ENCODE results near the gene RASA3.

Gene RASA3

DNA sequence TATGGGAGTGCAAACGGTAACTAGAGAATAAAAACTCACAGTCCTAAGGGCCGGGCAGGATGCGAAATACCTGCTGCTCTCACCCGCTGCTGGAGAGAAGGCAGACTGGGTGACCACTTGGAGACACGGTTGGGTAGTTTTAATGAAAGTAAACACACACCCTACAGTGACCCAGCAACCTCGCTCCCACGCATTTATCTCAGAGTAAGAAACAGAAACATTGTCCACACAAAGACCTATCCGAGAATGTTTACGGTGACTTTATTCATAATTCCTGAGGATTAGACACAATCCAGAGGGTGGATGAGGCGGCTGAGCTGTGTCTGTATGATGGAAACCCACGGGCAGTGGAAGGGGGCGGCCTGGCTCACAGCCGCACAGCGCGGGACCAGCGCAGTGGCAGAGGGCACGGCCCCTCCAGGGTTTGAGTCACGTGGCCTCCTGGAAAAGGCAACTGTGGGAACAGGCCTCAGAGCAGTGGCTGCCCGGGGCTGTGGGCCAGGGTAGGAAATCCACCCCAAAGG, 85.0 kb downstream of the RASA3 start:
- DNase-seq, result no peak

DNA sequence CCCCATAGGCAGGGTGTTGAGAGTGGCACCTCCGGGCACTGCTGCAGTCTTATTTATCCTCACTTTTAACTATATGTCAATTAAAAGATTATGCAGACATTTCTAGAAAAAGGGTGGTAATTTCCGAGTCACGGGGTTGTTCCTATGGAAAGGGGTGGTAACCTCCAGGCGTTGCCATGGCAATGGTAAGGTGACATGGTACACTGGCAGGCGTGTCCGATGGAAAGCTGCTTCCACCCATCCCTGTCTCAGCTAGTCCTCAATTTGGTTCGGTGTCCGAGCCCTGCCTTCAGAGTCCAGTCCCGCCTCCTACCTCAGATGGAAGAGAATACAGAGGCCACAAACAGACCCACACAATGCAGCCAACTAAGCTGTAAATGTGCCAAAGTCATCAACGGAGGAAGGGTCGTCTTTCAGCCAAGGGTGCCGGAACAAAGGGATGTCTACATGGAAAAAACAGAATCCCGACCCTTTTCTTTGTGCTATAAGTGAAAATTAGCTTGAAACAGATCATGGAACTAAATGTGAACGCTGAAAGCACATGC, 85.9 kb downstream of the RASA3 start:
- DNase-seq, result no peak

DNA sequence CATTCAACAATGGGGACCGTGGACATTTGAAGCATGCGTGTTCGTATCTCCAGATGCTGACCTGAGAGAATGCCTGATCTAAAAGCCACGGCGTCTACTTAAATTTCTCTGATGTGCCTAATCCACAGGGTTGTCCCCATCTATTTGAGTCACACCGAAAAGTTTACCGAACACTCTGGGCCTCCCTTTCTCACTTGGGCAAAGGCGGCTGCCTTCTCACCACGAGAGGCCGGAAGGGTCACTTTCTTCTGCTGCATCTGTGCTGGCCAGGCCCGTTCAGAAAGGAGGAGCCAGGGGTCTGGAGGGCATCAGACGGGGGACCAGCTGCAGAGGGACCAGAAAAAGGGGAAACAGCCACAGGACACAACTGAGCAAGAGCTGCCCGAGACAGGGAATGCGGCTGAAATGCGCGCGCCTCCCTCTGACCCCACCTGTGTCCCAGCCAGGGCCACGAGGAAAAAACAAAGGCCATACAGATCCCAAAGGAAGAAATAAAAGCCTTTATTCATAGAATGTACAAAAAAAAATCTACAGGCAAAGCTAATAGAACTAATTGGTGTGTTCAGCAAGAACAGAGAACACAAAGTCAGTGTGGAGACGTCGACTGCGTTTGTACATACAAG, 87.2 kb downstream of the RASA3 start:
- DNase-seq, result no peak

DNA sequence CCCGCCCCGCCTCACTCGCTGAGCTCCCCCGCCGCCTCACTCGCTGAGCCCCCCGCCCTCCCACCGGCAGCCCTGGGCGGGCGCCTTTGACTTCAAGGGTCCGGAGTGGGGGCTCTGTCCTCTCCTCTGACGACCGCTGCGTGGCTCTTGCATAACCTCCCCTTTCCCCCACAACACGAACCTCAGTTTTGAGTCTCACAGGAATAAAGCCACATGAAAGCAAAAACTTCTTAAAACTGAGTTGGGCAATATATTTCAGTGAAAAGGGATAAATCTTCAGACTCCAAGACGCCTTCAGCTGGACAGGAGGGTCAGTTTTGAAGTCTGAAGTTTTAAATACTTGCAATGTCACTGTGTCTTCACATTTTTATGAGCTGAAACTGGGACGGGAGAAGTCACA, 87.9 kb downstream of the RASA3 start:
- DNase-seq, result peak; percentile 44

DNA sequence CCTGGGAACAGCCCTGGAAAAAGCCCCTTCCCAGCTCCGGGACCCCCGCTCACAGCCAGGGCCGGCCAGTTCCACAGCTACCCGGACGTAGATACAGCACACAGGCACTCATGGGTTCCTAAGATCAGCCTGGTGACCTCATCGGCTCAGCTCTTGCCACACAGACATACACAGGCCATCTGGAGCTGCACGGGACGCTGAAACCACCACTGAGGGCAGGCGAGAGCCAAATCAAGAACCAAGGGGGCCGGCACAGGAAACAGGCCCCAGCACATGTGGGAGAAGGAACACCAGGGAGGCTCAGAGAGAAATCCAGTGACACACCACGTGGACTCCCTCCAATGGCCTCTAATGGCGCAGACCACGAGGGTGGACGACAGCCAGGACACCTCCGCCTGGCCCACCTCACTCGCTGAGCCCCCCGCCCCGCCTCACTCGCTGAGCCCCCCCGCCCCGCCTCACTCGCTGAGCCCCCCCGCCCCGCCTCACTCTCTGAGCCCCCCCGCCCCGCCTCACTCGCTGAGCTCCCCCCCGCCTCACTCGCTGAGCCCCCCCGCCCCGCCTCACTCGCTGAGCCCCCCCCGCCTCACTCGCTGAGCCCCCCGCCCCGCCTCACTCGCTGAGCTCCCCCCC, 88.9 kb downstream of the RASA3 start:
- no peak for DNase-seq

DNA sequence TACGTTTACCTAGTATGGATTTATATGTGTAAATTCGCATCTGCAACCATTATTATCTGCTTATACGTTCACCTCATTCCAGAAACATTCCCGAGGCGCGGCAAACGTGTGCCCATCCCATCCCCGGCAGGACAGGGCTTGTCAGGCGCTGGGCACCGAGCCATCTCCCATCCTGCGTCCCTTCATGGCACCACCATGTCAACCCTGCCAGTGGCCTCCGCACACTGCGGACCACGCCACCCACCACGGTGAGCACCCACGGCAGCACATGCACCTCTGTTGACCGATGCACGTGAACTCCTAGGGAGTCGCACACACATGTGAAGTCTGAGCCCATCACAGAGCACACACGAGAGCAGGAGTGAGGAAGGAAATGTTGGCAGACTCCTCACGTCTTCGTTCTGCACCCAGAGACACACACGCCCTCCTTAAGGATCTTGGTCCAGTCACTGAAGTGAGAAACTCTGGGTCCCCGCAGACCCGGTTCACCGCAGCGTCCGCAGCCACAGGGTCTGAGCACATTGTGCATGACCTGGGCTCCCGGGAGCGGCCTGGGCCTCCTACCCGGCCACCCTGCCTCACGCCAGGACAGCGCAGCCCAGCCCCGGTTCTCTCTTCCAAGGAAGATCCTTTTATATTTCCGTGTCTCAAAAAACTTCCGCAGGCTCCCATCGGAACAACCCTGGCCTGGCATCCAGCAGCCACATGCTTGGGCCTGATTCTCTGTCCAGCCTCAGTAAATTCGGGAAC, 90.2 kb downstream of the RASA3 start:
- DNase-seq, result no peak

DNA sequence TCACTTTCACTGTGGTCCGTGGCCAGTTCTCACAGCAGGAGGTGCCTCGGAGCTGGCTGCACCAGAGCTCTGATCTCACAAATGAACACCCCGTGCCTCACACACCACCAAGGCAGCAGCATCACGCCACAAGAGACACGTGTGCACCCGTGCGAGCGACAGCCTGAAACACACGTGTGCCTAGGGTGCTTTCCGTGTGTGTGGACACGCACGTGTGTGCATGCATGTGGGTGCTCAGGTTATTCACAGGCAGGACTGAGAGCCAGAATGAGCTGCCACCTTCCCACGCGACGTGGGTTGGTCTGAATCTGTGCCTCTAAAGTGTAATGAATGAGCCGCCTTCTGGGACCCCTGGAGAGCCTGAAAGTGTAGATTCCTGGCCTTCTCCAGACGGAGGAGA, 90.9 kb downstream of the RASA3 start:
- DNase-seq, result no peak

DNA sequence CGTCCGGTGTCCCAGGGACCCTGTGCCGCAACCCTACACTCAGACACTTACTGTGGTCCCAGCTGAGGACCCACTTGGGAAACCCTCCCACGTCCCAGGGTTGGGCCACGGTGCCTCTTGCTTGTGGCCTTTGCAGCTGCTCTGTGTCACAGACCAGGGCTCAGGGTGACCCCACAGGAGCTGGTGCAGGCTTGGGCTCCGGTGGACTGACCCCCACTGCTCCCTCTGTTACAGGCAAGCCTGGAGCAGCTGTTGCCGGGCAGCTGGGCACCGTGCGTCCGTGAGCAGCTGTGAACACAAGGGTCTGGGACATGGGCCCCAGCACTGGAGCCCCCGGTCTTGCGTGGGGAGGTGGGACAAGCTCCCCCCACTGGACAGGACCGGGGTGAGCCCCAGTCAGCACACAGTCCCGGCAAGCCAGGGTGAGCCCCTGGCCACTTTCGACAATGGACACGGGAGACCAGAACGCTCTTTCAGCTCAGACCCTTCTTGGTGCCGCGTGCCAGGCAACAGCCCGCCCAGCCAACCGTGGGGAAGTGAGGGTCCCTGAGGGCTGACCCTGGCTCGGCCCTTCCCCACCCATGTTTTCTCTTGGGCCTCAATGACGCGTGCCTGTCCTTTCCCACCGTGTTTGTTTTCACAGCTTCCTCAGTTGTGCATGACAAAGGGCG, 92.8 kb downstream of the RASA3 start:
- no peak for DNase-seq

DNA sequence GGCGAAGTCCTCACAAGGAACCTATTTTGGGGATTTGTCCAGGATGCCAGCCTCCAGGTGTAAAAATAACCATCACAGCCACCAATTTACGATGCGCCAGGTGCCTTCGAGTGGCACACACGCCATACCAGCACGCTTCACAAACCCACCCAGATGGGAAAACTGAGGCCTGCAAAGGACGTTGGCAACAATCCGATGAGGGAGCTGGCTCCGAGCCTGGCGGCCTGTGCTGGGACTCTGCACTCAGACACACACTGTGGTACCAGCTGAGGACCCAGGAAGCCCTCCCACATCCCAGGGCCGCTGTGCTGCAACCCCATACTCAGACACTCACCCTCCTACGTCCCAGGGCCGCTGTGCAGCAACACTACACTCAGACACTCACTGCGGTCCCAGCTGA, 93.5 kb downstream of the RASA3 start:
- no peak for DNase-seq

DNA sequence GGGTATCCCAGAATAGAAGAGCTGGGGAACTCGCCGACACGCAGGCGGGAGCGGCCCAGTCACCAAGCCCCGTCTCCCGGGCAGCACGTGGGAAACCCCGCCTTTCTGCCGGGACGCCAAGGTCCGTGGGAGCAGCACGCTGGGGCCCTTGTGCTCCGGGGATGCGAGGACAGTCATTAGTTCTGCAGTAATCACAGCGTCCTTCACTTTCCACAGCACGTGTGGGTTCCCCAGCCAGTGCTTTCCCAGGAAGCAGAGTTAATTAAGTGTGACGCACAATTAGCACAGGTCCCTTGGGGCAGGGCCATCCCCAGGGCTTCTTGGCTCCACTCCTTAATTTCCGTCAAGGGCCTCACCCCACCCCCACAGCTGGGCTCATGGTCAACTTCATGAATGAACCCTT, 94.2 kb downstream of the RASA3 start:
- no peak for DNase-seq

DNA sequence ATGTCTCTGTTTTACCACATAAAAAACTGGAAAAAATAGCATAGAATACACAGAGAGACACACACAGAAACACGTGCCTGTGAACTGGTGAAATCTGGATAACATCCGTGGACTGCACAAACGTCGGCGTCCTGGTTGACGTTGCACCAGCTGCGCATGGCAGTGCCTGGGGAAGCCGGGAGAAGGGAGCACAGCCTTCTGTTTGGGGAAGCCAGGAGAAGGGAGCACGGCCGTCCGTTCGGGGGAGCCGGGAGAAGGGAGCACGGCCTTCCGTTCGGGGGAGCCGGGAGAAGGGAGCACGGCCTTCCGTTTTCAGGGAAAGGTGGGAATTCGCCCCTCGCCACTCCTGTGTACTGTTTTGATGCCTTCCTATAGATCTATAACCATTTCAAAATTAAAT, 94.7 kb downstream of the RASA3 start:
- no peak for DNase-seq

DNA sequence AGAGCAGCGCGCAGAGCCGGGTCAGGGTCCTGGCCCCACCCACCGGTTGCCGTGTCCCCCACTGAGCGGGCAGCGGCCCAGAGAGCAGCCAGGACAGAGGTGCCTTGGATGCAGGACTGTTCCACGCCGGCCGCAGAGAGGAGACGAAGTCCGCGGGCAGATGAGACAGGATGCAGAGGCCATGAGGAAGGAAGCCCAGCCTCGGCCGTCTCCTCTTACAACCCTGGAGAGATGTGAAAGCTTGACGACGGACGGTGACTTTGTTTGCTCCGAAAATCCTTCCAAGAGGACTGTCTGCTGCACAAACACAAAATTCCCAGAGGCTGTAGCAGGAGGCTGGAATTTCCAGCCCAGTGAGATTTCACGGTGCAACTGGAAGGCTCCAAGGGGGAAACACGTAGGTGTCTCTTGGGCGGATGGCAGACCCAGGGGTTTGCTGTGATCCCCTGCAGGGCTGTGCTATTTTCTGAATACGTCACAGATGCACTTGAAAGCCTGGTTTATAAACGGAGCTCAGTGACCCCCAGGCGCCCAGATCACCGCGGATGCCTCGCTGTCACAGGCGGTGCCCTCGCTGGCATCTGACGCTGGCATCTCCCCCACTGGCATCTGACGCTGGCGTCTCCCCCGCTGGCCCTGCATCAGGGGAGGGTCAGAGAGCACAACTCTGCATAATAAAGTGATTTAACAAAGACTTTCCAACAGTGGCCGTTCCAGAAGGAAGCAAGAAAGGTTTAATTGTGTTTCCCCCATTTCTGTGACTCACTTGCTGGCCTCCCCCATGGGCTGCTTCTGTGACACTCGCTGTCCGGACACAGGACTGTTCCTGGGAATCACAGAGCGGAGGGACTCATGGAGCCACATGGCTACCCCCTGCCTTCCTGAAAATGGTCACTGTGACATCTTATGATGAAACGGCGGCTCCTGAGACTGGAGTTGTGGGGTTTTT, 96.6 kb downstream of the RASA3 start:
- no peak for DNase-seq

DNA sequence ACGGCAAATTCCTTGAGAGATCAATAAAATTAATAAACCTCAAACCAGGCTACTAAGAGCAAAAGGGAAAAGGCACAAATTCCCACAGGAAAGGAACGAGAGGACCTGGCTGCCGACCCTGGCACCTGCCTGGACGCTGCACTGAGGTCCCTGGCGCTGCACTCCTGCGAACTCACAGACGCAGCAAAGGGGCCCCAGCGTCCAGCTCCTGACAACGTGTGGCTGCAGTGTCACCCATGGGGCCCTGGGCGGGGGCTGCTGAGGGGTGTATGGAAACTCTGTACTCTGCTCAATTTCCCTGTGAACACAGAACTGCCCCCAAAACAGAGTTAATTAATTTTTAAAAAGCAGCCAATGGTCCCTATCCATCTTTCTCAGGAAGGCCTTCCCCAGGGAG, 97.2 kb downstream of the RASA3 start:
- no peak for DNase-seq

DNA sequence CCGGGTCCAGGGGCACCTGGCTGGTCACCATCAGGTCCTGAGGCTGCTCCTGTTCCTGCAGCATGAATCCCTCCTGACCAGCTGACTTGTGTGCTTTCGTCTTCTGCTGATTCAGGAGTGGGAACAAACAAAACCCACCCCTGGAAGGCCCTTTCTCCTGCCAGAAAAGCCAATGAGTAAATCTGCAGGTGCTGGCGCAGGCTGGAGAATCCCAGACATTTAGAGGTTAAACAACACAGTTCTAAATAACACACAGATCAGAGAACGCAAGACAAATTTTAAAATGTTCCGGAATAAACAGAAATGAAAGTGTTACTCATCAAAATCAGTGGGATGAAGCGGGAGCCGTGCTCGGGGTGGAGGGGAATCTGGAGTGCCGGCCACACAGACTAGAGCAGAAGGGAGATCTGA, 97.9 kb downstream of the RASA3 start:
- DNase-seq, result no peak

DNA sequence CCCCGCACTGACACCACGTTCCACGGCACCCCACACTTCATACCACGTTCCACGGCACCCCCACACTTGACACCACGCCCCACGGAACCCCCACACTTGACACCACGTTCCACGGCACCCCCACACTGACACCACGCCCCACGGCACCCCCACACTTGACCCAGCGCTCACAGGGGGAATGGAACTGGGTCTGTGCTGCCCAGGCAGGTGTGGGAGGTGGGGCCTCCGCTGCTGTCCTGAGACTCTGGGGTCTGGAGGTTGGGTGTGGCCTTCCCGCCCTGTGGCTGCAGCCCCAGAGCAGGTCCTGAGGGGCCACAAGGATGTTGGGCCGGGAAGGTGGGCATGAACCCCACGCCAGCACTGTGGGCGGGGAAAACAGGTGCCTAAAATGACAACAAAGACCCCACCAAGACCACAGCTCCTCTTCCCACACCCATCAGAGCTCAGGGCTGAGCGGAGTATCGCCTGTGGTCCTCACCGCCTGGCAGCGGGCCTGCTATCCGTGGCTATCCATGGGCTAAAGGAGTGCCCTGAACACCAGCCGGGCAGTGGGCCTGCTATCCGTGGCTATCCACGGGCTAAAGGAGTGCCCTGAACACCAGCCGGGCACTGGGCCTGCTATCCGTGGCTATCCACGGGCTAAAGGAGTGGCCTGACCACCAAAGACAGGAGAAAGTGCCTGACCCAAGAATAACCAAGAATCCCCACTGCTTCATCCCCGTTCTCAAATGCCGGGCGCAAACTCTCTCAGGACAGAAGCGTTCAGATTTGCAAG, 98.7 kb downstream of the RASA3 start:
- no peak for DNase-seq

DNA sequence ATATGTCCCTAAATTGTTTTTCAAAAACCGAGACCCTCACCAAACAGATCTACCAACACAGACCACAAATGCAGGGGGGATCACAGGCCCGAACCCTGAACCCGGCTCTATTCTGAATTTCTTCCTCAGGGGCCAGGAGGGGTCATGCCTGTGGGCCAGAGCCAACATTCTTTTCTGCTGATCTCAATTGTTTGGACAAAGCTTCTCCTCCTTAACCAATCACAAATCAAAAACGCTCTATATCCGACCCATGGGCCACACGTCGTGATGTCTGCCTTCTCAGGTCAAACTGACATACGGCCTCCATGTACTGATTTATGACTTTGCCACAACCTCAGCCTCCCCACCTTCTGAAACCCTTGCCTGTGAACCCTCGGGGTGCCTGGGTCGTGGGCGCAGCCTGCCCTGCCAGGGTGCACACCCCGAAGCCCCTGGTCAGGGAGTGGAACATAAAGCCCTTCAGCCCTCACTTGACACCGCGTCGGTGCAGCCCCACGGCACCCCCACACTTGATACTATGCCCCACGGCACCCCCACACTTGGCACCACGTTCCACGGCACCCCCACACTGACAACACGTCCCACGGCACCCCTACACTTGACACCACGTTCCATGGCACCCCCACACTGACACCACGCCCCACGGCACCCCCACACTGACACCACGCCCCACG, 100.2 kb downstream of the RASA3 start:
- DNase-seq, result no peak

DNA sequence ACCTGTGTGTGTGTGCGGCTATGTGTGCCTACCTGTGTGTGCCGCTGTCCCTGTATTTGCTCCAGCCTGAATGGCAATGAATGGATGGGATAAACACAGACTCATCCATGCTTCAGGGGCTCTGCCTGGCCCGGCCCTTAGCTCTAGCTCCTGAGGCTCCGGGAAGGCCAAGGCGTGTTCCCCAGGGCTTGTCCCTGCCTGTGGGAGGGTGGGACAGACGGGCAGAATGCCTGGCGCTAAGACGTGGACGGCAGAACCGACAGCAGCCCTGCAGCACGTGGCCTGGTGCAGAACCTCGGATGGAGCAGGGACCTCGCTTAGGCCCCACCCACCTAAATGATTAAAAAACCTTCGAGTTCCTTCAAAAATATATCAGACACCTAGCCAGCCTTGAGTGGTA, 100.8 kb downstream of the RASA3 start:
- DNase-seq, result no peak

DNA sequence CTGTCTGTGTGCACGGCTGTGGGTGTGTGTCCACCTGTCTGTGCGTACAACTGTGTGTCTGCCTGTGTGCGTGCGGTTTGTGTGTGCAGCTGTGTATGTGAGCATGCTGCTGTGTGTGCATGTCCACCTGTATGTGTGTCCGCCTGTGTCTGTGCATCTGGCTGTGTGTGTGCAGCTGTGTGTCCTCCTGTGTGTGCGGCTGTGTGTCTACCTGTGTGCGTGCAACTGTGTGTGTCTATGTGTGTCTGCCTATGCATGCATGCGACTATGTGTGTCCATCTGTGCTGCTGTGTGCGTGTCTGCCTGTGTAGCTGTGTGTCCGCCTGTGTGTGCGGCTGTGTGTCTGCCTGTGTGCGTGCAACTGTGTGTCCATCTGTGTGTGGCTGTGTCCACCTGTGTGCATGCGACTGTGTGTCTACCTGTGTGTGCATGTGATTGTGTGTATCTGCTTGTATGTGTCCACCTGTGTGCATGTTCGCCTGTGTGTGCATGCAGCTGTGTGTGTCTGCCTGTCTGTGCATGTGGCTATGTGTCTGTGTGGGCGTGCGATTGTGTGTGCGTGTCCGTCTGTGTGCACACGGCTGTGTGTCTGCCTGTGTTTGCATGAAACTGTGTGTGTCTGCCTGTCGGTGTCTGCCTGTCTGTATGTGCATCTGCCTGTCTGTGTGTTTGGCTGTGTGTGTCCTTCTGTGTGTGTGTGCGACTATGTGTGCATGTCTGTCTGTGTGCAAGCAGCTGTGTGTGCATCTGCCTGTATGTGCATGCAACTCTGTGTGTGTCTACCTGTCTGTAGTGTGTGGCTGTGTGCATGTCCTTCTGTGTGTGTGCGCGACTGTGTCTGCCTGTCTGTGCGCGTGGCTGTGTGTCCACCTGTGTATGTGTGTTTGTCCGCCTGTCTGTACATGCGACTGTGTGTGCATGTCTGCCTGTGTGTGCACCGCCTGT, 101.5 kb downstream of the RASA3 start:
- DNase-seq, result no peak

DNA sequence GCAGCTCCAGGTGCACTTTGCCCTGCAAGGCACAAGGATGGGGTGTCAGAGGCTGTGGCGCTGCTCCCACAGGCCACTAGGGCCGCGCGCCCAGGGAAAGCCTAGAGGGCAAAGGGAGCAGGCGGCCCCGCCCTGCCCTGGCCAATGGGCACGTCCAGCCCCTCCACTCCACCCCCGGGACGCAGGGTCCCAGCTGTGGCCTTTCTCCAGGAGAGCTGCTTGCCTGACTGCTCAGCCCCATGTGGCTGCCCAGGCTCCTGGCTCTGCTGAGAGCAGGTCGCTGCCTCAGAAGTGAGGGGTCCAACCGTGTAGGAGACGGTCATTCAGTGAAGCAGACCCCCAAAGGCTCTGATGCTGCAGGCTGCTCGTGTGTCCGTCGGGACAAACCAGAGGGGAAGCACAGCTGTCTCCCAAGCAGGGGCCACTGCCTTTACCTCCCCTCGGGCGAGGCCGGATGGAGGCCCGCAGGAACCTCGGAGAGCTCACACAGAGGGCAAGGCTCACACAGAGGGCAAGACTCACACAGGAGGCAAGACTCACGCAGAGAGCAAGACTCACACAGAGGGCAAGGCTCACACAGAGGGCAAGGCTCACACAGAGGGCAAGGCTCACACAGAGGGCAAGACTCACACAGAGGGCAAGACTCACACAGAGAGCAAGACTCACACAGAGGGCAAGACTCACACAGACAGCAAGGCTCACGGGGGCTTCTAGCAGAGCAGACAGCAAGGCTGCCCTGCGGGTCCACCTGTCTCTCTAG, 102.4 kb downstream of the RASA3 start:
- DNase-seq, result no peak
